Retinal pigment epithelial cell (primary cell): Measurements from ENCODE around the gene PPP2R2B.

ENCODE experiments used
- DNase-seq: peaks from one replicate; pipeline ENCODE4 v3.0.0-alpha.2; 2010; ENCODE audit warnings: low read depth
- H3K4me3 ChIP-seq: 2 replicates; pipeline ENCODE4 v1.5.1; 2011; ENCODE audit warnings: mild to moderate bottlenecking, low read length, control low read depth, moderate library complexity
- TF ChIP-seq, protein P1 (sequence below): conservative IDR thresholded peaks from 2 replicates; pipeline ENCODE4 v1.5.1; 2011; ENCODE audit warnings: low read depth, low read length, control low read depth, inconsistent platforms

Gene PPP2R2B

DNA sequence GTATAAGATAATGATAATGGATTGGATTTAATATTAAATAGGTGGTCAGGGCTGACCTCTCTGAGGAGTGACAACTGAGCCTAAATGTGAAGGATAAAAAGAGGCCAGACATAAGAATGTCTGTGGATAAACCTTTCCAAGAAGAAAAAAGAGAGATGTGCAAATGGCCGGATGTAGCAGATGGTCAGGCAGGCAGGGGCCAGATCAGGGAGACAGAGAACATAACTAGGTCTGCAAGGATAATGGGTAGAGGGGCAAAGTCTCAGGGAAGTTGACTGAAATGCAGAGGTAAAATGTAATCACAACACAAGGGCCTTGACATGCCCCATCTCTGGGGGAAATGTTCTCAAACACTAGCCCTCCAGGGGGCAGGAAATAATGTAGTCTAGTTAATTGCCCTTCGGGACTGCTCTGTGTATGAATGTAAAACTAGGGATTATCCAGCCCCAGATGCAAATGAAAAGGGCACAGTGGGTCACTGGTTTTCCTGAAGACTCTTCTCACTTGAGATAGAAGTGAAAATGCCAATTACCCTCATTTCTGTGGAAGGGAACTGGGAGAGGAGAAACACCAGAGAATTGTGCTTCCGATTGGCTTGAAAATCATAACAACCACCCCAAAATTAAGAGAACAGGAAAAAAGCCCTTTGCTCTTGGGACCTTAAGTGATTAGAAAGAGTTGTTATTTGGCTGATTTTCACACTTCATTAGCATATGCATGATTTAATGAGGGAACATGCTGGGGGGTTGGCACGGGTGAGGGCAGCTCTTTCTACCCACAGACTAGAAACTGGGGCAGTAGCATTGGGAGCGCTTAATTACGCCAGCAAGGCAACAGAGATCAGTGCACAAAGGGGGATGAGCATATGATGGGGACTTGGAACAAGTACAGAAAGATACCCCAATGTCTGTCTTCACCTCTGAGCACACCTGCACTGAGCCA is 88.6 kb downstream of the PPP2R2B start:
- TF ChIP-seq, protein P1, sequence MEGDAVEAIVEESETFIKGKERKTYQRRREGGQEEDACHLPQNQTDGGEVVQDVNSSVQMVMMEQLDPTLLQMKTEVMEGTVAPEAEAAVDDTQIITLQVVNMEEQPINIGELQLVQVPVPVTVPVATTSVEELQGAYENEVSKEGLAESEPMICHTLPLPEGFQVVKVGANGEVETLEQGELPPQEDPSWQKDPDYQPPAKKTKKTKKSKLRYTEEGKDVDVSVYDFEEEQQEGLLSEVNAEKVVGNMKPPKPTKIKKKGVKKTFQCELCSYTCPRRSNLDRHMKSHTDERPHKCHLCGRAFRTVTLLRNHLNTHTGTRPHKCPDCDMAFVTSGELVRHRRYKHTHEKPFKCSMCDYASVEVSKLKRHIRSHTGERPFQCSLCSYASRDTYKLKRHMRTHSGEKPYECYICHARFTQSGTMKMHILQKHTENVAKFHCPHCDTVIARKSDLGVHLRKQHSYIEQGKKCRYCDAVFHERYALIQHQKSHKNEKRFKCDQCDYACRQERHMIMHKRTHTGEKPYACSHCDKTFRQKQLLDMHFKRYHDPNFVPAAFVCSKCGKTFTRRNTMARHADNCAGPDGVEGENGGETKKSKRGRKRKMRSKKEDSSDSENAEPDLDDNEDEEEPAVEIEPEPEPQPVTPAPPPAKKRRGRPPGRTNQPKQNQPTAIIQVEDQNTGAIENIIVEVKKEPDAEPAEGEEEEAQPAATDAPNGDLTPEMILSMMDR, result no peak
- H3K4me3 ChIP-seq, result no peak overlapping the region
- DNase-seq, result no peak

DNA sequence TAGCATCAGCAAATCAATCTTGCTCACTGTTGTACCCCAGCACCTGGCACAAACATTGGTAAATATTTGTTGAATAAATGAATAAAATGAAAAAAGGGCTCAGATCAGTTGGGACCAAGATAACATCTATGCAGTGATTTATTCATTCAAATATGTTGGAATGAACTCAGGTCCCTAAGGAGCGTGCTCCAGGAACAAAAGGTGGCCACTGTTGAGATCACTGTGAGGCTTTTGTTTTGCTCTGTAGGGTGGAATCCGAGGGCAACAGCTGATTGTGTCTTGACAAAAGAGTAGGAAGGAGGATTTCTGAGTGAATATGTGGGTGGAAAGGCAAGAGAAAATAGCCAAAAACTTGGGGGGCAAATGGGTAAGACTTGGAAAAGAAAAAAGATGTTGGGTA is 89.7 kb downstream of the PPP2R2B start:
- H3K4me3 ChIP-seq, result no peak overlapping the region
- TF ChIP-seq, protein P1, result no peak
- DNase-seq, result no peak

DNA sequence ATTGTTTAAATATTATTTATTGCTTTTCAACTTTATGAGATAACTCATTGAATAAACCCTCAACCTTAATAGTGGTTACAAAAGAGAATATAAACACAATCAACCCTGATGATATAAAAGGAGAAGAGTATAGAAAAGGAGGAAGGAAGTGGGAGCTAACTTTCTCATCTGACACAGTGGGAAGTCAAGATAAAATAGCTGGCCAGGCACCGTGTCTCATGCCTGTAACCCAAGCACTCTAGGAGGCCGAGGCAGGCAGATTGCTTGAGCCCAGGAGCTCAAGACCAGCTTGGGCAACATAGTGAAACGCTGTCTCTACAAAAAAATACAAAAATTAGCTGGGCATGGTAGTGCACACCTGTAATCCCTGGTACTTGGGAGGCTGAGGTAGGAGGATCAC is 93.5 kb downstream of the PPP2R2B start:
- no peak for DNase-seq
- TF ChIP-seq, protein P1, result no peak
- no peak overlapping the region for H3K4me3 ChIP-seq

DNA sequence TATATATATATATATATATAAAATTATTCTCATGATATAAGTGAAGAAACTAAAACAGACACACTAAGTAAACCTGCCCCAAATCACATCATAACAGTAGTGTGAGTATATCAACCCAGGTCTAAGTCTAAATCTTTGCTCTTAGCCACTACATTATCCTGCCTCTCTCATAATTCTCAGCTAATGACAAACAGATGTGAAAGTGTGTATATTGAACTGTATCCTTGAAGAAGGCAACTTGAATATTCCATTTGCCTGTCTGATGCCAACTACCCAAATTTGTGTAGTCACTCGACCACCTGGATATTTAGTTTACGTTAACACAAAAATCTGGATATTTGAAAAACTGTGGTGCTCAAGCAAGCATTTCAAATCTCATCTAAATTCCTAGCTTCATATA is 97.4 kb downstream of the PPP2R2B start:
- no peak for DNase-seq
- TF ChIP-seq, protein P1, result no peak
- no peak overlapping the region for H3K4me3 ChIP-seq

DNA sequence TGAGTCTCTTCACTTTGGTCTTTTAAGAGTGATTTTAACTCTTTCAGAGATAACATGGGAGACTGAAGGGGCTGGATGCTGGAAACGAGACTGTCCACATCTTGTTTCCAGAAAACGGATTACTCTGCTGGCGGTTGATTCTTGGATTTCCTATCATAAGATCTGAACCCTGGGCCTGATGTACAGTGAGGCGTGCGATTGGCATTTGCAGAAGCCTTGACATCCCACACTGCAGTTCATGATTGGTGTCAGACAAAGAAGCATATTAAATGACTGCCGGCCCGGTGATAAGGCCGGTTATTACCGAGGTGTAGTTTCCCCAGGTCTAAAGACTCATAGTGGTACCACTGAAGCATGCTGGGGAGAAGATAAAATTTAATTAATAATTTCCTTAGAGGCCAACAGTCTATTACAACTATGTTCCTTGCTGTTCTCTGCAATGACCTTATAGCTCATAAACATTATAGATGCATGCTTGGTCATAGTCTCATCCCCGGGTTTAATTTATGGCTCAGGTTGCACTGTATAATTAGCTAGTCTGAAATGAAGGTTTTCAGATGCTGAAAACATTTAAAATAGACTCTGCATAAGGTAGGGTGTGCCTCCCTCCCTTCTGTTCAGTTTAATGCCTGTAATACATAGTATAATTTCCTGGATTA is 99.2 kb downstream of the PPP2R2B start:
- DNase-seq, result no peak
- TF ChIP-seq, protein P1, result no peak
- H3K4me3 ChIP-seq, result no peak overlapping the region

DNA sequence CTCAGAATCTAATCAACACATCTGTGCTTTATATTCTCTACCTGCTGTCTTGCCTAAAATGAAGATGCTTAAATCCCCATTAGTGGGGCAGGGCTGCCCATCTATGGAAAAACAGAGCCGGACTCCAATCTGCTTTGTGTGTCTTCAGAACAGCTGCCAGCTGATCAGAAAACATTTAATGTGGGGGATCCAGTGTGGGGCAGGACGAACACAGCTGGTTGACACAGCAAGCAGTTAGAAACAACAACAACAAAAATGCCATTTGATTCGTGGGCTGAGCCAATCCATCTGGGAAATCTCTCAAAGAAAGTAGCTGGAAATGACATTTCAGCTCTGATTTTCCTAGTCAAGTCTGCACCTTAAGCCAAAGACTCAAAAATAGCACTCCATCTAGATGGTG is 99.8 kb downstream of the PPP2R2B start:
- no peak overlapping the region for H3K4me3 ChIP-seq
- DNase-seq, result no peak
- TF ChIP-seq, protein P1, result no peak
